ENCODE results near the gene PBX1. TPM values are rescaled to one million over a fixed set of nuclear protein-coding genes. Genes with fewer than 3 reads are reported as not detected.
A peak's percentile ranks its signal among the peaks of the same experiment; 100 is the strongest.

Gene PBX1
- total RNA-seq, 1 experiment from 2014 or later: 9.8 TPM

GRCh38 chr1:164774413-164774812 lies 215.4 kb downstream of the PBX1 start:
- Histone ChIP-seq H3F3A (ENCODE audit: low read length, unreplicated experiment) (no peaks in the 10 kb centered on the region), H3K9me3 (ENCODE audit: low read length) (no peaks in the 10 kb centered on the region), H3K4me1 (ENCODE audit: insufficient read depth, low read length) (peaks cover 32% of the 10 kb centered on the region), H3K27me3 (ENCODE audit: low read length) (no peaks in the 10 kb centered on the region), H3K36me3 (ENCODE audit: low read depth, low read length) (no peaks in the 10 kb centered on the region), H3K9me2 (replicated peaks; ENCODE audit: low read length) (no peaks in the 10 kb centered on the region), H3K4me2 (ENCODE audit: low read length) (no peak overlapping the region), H3K4me3 (ENCODE audit: low read length) (no peak overlapping the region), H4K20me1 (ENCODE audit: low read length) (no peaks in the 10 kb centered on the region), H3K27ac (ENCODE audit: low read length) (no peak overlapping the region), H2AFZ (ENCODE audit: low read length) (no peak overlapping the region), H3K9ac (ENCODE audit: low read length) (no peak overlapping the region), H3K79me2 (ENCODE audit: low read length) (no peaks in the 10 kb centered on the region)
- ChIA-PET POLR2A (ENCODE audit: unreplicated experiment) (no interaction called here), CTCF (no interaction called here)
- no peak for TF ChIP-seq EZH2 (IDR thresholded peaks at IDR 0.05; ENCODE audit: low read length, unreplicated experiment)
- peak; percentile 29; the same call in 1 of the 2 replicates for TF ChIP-seq CTCF (conservative IDR thresholded peaks at IDR 0.05; ENCODE audit: low read depth, low read length)
- intact Hi-C loops (cut with micrococcal nuclease): loop anchor here (5.0 kb wide), 1 partner anchor 162 kb away; no protein-coding TSS in a partner anchor
- DNase-seq (no peak), ATAC-seq (no peak)
- BruUV-seq (replicated peaks): no TSS peak

GRCh38 chr1:164774819-164775654 lies 216.1 kb downstream of the PBX1 start:
- no peak overlapping the region for H3K4me2 ChIP-seq (ENCODE audit: low read length)
- no peaks in the 10 kb centered on the region for H3K27me3 ChIP-seq (ENCODE audit: low read length)
- H2AFZ ChIP-seq (ENCODE audit: low read length): no peak overlapping the region
- DNase-seq (no peak), ATAC-seq (no peak)
- H3K36me3 ChIP-seq (ENCODE audit: low read depth, low read length): no peaks in the 10 kb centered on the region
- H4K20me1 ChIP-seq (ENCODE audit: low read length): no peaks in the 10 kb centered on the region
- H3K9me2 ChIP-seq (replicated peaks; ENCODE audit: low read length): no peaks in the 10 kb centered on the region
- ChIA-PET POLR2A (ENCODE audit: unreplicated experiment) (no interaction called here), CTCF (no interaction called here)
- intact Hi-C loops (cut with micrococcal nuclease): loop anchor here (5.0 kb wide), 1 partner anchor 163 kb away; no protein-coding TSS in a partner anchor
- H3K4me3 ChIP-seq (ENCODE audit: low read length): no peak overlapping the region
- no TSS peak for BruUV-seq (replicated peaks)
- H3K79me2 ChIP-seq (ENCODE audit: low read length): no peaks in the 10 kb centered on the region
- no peak overlapping the region for H3K27ac ChIP-seq (ENCODE audit: low read length)
- no peak overlapping the region for H3K9ac ChIP-seq (ENCODE audit: low read length)
- no peaks in the 10 kb centered on the region for H3K9me3 ChIP-seq (ENCODE audit: low read length)
- no peak for TF ChIP-seq EZH2phosphoT487 (IDR thresholded peaks at IDR 0.05; ENCODE audit: borderline replicate concordance, low read length)
- TF ChIP-seq EZH2 (IDR thresholded peaks at IDR 0.05; ENCODE audit: low read length, unreplicated experiment): no peak
- TF ChIP-seq CTCF (conservative IDR thresholded peaks at IDR 0.05; ENCODE audit: low read depth, low read length): no peak
- H3F3A ChIP-seq (ENCODE audit: low read length, unreplicated experiment): no peaks in the 10 kb centered on the region
- peaks cover 32% of the 10 kb centered on the region for H3K4me1 ChIP-seq (ENCODE audit: insufficient read depth, low read length)

GRCh38 chr1:164777518-164777917 lies 218.5 kb downstream of the PBX1 start:
- TF ChIP-seq EZH2 (IDR thresholded peaks at IDR 0.05; ENCODE audit: low read length, unreplicated experiment): no peak
- no peak for TF ChIP-seq CTCF (conservative IDR thresholded peaks at IDR 0.05; ENCODE audit: low read depth, low read length)
- TF ChIP-seq EZH2phosphoT487 (IDR thresholded peaks at IDR 0.05; ENCODE audit: borderline replicate concordance, low read length): no peak
- Histone ChIP-seq H3K9ac (ENCODE audit: low read length) (no peak overlapping the region), H3F3A (ENCODE audit: low read length, unreplicated experiment) (no peaks in the 10 kb centered on the region), H3K4me3 (ENCODE audit: low read length) (no peak overlapping the region), H4K20me1 (ENCODE audit: low read length) (no peaks in the 10 kb centered on the region), H3K79me2 (ENCODE audit: low read length) (no peaks in the 10 kb centered on the region), H3K27ac (ENCODE audit: low read length) (no peak overlapping the region), H3K36me3 (ENCODE audit: low read depth, low read length) (no peaks in the 10 kb centered on the region), H3K9me3 (ENCODE audit: low read length) (no peaks in the 10 kb centered on the region), H3K27me3 (ENCODE audit: low read length) (no peaks in the 10 kb centered on the region), H3K4me1 (ENCODE audit: insufficient read depth, low read length) (peaks cover 14% of the 10 kb centered on the region), H3K4me2 (ENCODE audit: low read length) (no peak overlapping the region), H3K9me2 (replicated peaks; ENCODE audit: low read length) (no peaks in the 10 kb centered on the region), H2AFZ (ENCODE audit: low read length) (no peak overlapping the region)
- ChIA-PET POLR2A (ENCODE audit: unreplicated experiment) (no interaction called here), CTCF (no interaction called here)
- DNase-seq (no peak), ATAC-seq (no peak)
- no TSS peak for BruUV-seq (replicated peaks)
- intact Hi-C loops (cut with micrococcal nuclease): no loop called here
